IMR-90 (cell line): ENCODE results near the gene DCUN1D2. TPM values are rescaled to one million over a fixed set of nuclear protein-coding genes. Genes with fewer than 3 reads are reported as not detected.

ENCODE experiments used
- ATAC-seq: fragments of 200-7000 bp; cut with Tn5 transposase; 2 replicates; pipeline ENCODE4 v1.9.1; 2020; ENCODE audit warnings: low read depth, mild to moderate bottlenecking, moderate library complexity
- BruUV-seq: library from RNA; stranded (reverse); fragments of 400-500 nt; replicated peaks from 2 replicates; lab custom pipeline; 2021; lab: Mats Ljungman, UMichigan
- CTCF ChIA-PET: fragments of 300-600 bp; formaldehyde crosslinking; extraction: SDS; loops from one replicate; lab custom pipeline; 2021; ENCODE audit warnings: antibody characterized with exemption; lab: Yijun Ruan, JAX
- POLR2A ChIA-PET: fragments of 300-600 bp; sonication (Branson Sonifier 250); formaldehyde crosslinking; loops from one replicate; lab custom pipeline; 2022; ENCODE audit warnings: antibody characterized with exemption; ENCODE audit not compliant: unreplicated experiment; lab: Charles Lee
- DNase-seq: peaks from one replicate; pipeline ENCODE4 v3.0.0; 2013
- H2AFZ ChIP-seq: replicated peaks from 2 replicates; pipeline ENCODE3; 2013; ENCODE audit warnings: low read length, mild to moderate bottlenecking; ENCODE audit not compliant: poor library complexity
- H2AK5ac ChIP-seq: 2 replicates; pipeline ENCODE4 v1.6.1; 2013; ENCODE audit warnings: low read depth, low read length, inconsistent platforms
- H2AK9ac ChIP-seq: replicated peaks from 2 replicates; pipeline ENCODE3; 2013; ENCODE audit warnings: mild to moderate bottlenecking, low read depth, low read length, moderate library complexity; ENCODE audit not compliant: poor library complexity
- H2BK120ac ChIP-seq: 2 replicates; pipeline ENCODE4 v1.6.1; 2013; ENCODE audit warnings: low read depth, low read length, inconsistent platforms
- H2BK15ac ChIP-seq: 3 replicates; pipeline ENCODE4 v1.6.1; 2013; ENCODE audit warnings: low read depth, low read length, inconsistent platforms
- H2BK20ac ChIP-seq: 2 replicates; pipeline ENCODE4 v1.6.1; 2013; ENCODE audit warnings: low read depth, mild to moderate bottlenecking, inconsistent platforms, low read length, moderate library complexity
- H2BK5ac ChIP-seq: 2 replicates; pipeline ENCODE4 v1.6.1; 2013; ENCODE audit warnings: mild to moderate bottlenecking, low read depth, low read length, inconsistent platforms; ENCODE audit not compliant: poor library complexity, severe bottlenecking
- H3K14ac ChIP-seq: replicated peaks from 2 replicates; pipeline ENCODE4 v1.6.1; 2013; ENCODE audit warnings: low read depth, low read length, inconsistent platforms
- H3K18ac ChIP-seq: 2 replicates; pipeline ENCODE4 v1.6.1; 2013; ENCODE audit warnings: low read depth, low read length, control low read depth
- H3K23ac ChIP-seq: 2 replicates; pipeline ENCODE4 v1.6.1; 2013; ENCODE audit warnings: low read depth, low read length, inconsistent platforms
- H3K27ac ChIP-seq: 2 replicates; pipeline ENCODE4 v1.5.1; 2013; ENCODE audit warnings: mild to moderate bottlenecking, control low read depth, low read length; ENCODE audit not compliant: insufficient read depth
- H3K27me3 ChIP-seq: 2 replicates; pipeline ENCODE4 v1.6.1; 2013; ENCODE audit warnings: low read length; ENCODE audit not compliant: control insufficient read depth, insufficient read depth
- H3K36me3 ChIP-seq: 2 replicates; pipeline ENCODE4 v1.6.1; 2013; ENCODE audit warnings: low read length, mixed read lengths; ENCODE audit not compliant: control insufficient read depth, insufficient read depth
- H3K4ac ChIP-seq: 2 replicates; pipeline ENCODE4 v1.6.1; 2013; ENCODE audit warnings: low read depth, low read length, inconsistent platforms
- H3K4me1 ChIP-seq: 2 replicates; pipeline ENCODE4 v1.6.1; 2013; ENCODE audit warnings: low read length, mixed read lengths; ENCODE audit not compliant: control insufficient read depth, insufficient read depth
- H3K4me2 ChIP-seq: 2 replicates; pipeline ENCODE4 v1.6.1; 2013; ENCODE audit warnings: low read depth, mild to moderate bottlenecking, control low read depth, low read length, moderate library complexity
- H3K4me3 ChIP-seq: 2 replicates; pipeline ENCODE4 v1.5.1; 2013; ENCODE audit warnings: low read depth, mild to moderate bottlenecking, control low read depth, low read length, moderate library complexity; ENCODE audit not compliant: insufficient read depth
- H3K56ac ChIP-seq: 2 replicates; pipeline ENCODE4 v1.6.1; 2013; ENCODE audit warnings: low read length, inconsistent platforms; ENCODE audit not compliant: insufficient read depth; ENCODE audit errors: extremely low read depth
- H3K79me1 ChIP-seq, 2 experiments: 2 replicates each; pipeline ENCODE4 v1.6.1; 2013; ENCODE audit warnings: low read length in 2 of 2, inconsistent platforms in 1 of 2, low read depth in 1 of 2
- H3K9ac ChIP-seq: 2 replicates; pipeline ENCODE4 v1.6.1; 2013; ENCODE audit warnings: low read depth, low read length, control low read depth
- H3K9me1 ChIP-seq: 2 replicates; pipeline ENCODE4 v1.6.1; 2013; ENCODE audit warnings: low read length, inconsistent platforms; ENCODE audit not compliant: insufficient read depth
- H3K9me3 ChIP-seq: 2 replicates; pipeline ENCODE4 v1.6.1; 2013; ENCODE audit warnings: low read length; ENCODE audit not compliant: control insufficient read depth, insufficient read depth
- H4K20me1 ChIP-seq: 2 replicates; pipeline ENCODE4 v1.6.1; 2013; ENCODE audit warnings: low read length, inconsistent platforms; ENCODE audit not compliant: insufficient read depth
- H4K5ac ChIP-seq: 2 replicates; pipeline ENCODE4 v1.6.1; 2013; ENCODE audit warnings: mild to moderate bottlenecking, low read depth, low read length, control low read depth
- H4K8ac ChIP-seq, 2 experiments: 2 replicates each; pipeline ENCODE4 v1.6.1; 2013; ENCODE audit warnings: low read depth in 2 of 2, low read length in 2 of 2, control low read depth in 1 of 2, inconsistent platforms in 1 of 2
- H4K91ac ChIP-seq: 2 replicates; pipeline ENCODE4 v1.6.1; 2013; ENCODE audit warnings: low read depth, low read length, inconsistent platforms; ENCODE audit not compliant: insufficient read depth
- CTCF ChIP-seq: conservative IDR thresholded peaks from 2 replicates; pipeline ENCODE4 v1.5.1; 2012; ENCODE audit warnings: mild to moderate bottlenecking, low read depth, low read length, improper control_type of control experiment
- ELK1 ChIP-seq: fragments of 150-350 bp; IDR thresholded peaks from 2 replicates; pipeline ENCODE4 v1.6.1; 2016; ENCODE audit warnings: low read depth, mild to moderate bottlenecking, low read length, moderate library complexity, borderline replicate concordance
- MXI1 ChIP-seq: IDR thresholded peaks from 2 replicates; pipeline ENCODE4 v1.6.1; 2012; ENCODE audit warnings: low read depth, mild to moderate bottlenecking, low read length, moderate library complexity, borderline replicate concordance
- USF2 ChIP-seq: fragments of 150-350 bp; IDR thresholded peaks from 2 replicates; pipeline ENCODE4 v1.6.1; 2017; ENCODE audit warnings: mild to moderate bottlenecking, antibody characterized with exemption, low read length, low read depth
- WGBS, 2 experiments: methylation state at CpG; one replicate each; pipeline versions ENCODE4 v1.1.5 to v1.1.7; 2013; ENCODE audit warnings: missing lambda C conversion rate in 2 of 2; ENCODE audit not compliant: insufficient read length in 1 of 2; ENCODE audit errors: extremely low coverage in 2 of 2; 5-methylcytosine and 5-hydroxymethylcytosine counted together
- dilution Hi-C: fragments of 300-500 bp; cut with HindIII; formaldehyde crosslinking; loops from one replicate; pipeline ENCODE4 v1.14.3; 2018; ENCODE audit warnings: low sequenced_read_pairs; ENCODE audit not compliant: unreplicated experiment
- in situ Hi-C: fragments of 300-500 bp; cut with MboI; formaldehyde crosslinking; loops from 3 replicates; pipeline ENCODE4 v1.14.3; 2019; ENCODE audit warnings: low sequenced_read_pairs, inconsistent platforms, mixed read lengths
- intact Hi-C: fragments of 100-400 bp; cut with micrococcal nuclease; formaldehyde crosslinking; loops from 2 replicates; pipeline ENCODE4 v1.10.0; 2022
- polyA plus RNA-seq, 3 experiments: library from polyadenylated mRNA; depleted of rRNA; stranded (reverse); fragments of >200 nt; gene quantifications; 2 replicates each; pipeline ENCODE4 v1.2.3, GENCODE V29; 2012; ENCODE audit warnings: low replicate concordance in 1 of 3
- total RNA-seq: library from RNA; depleted of rRNA; stranded (reverse); fragments of >200 nt; gene quantifications from 2 replicates; pipeline ENCODE4 v1.2.3, GENCODE V29; 2012

Gene DCUN1D2
- total and polyA plus RNA-seq, 2 of the 4 experiments (the other 2 are of a cell fraction): 8.1 to 11.5 TPM

GRCh38 chr13:113464476-113464875 lies 26.0 kb downstream of the DCUN1D2 start:
- dilution Hi-C loops: no loop called here
- no peak overlapping the region for H2BK15ac ChIP-seq
- no peak overlapping the region for H2AFZ ChIP-seq
- H3K27me3 ChIP-seq: no peaks in the 10 kb centered on the region
- no peak overlapping the region for H3K23ac ChIP-seq
- H2BK20ac ChIP-seq: no peak overlapping the region
- no peaks in the 10 kb centered on the region; the same call in none of the 2 replicates for H4K20me1 ChIP-seq
- H3K27ac ChIP-seq: no peak overlapping the region
- CTCF ChIA-PET: interaction anchor here (1.1 to 1.4 kb wide), 2 partner anchors 10 to 12 kb away, joined by 3 to 5 read pairs; no protein-coding TSS in a partner anchor
- ATAC-seq (no peak), DNase-seq (no peak)
- no peak overlapping the region for H3K18ac ChIP-seq
- no peaks in the 10 kb centered on the region for H3K4me1 ChIP-seq
- no peak overlapping the region for H3K4me3 ChIP-seq
- H3K9me1 ChIP-seq: no peaks in the 10 kb centered on the region
- no peak overlapping the region for H4K8ac ChIP-seq
- in situ Hi-C loops: no loop called here
- no peaks in the 10 kb centered on the region for H3K9me3 ChIP-seq
- no peak overlapping the region for H2BK120ac ChIP-seq
- H4K91ac ChIP-seq: no peak overlapping the region
- peaks cover 17% of the 10 kb centered on the region for H3K36me3 ChIP-seq
- no peak overlapping the region for H3K14ac ChIP-seq
- H3K9ac ChIP-seq: no peak overlapping the region
- no peak overlapping the region for H2AK5ac ChIP-seq
- 94% methylated on average over 10 of the region's 16 CpGs; no CpG with 5 or more reads in 1 of the 2 experiments for WGBS, 2 experiments
- H2AK9ac ChIP-seq: no peak overlapping the region
- H2BK5ac ChIP-seq: no peak overlapping the region
- intact Hi-C loops: no loop called here
- H3K4ac ChIP-seq: no peak overlapping the region
- H3K56ac ChIP-seq: no peak overlapping the region
- peaks cover 16 to 30% of the 10 kb centered on the region in 2 experiments; a peak in 3 of 4 replicates for H3K79me1 ChIP-seq
- no peak for TF ChIP-seq MXI1
- no peak for TF ChIP-seq CTCF
- TF ChIP-seq USF2: no peak
- no peak for TF ChIP-seq ELK1
- POLR2A ChIA-PET: no interaction called here
- no peak overlapping the region for H4K5ac ChIP-seq
- H3K4me2 ChIP-seq: no peak overlapping the region
- no TSS peak for BruUV-seq
